HUDEP-2 (cell line): Measurements from ENCODE around the gene ASGR1.

Source experiments
- DNase-seq, 76 experiments: peaks; one replicate each; lab custom pipeline; 2025; ENCODE audit not compliant: unreplicated experiment in 76 of 76; lab: John Stamatoyannopoulos, UW

The ASGR1 gene

GRCh38 chr17:7217113-7217987 is 38.2 kb upstream of the ASGR1 start:
- peak in 29 of 76 experiments; percentile 11 to 59 (median 32) for DNase-seq

- no peak for DNase-seq
Observed at GRCh38 chr17:7216242-7217112, 37.3 kb upstream of the ASGR1 start.

DNA sequence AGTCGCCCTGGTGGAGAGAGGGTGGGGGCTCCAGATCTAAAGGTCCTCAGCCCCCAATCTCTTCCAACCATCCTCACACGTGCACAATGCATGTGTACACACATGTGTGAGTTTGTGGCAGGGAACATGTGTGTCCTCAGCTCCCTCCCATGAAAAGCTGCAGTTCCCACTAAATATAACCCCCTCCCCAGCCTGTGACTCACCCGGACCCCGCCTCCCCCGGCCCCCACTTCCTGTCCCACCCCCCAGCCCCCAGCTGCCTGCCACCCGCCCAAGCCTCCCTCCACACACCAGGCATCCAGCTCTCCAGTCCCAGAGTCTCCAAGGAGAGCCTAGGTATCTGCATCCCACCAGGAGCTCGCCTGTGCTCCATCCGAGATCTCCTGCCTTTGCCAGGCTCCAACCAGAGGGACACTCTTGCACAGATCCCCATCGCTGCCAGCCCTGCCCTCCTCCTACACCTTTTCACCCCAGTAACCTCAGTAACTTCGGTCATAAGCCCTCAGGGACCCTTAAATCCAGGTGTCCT is 36.5 kb upstream of the ASGR1 start:
- no peak for DNase-seq

- no peak for DNase-seq
Observed at GRCh38 chr17:7215136-7215638, 36.0 kb upstream of the ASGR1 start.

- DNase-seq, result peak; percentile 53 to 99 (median 96)
Observed at GRCh38 chr17:7214300-7215135, 35.3 kb upstream of the ASGR1 start.

- DNase-seq, result peak in 39 of 76 experiments; percentile 17 to 77 (median 61)
Observed at GRCh38 chr17:7213895-7214299, 34.7 kb upstream of the ASGR1 start.

DNA sequence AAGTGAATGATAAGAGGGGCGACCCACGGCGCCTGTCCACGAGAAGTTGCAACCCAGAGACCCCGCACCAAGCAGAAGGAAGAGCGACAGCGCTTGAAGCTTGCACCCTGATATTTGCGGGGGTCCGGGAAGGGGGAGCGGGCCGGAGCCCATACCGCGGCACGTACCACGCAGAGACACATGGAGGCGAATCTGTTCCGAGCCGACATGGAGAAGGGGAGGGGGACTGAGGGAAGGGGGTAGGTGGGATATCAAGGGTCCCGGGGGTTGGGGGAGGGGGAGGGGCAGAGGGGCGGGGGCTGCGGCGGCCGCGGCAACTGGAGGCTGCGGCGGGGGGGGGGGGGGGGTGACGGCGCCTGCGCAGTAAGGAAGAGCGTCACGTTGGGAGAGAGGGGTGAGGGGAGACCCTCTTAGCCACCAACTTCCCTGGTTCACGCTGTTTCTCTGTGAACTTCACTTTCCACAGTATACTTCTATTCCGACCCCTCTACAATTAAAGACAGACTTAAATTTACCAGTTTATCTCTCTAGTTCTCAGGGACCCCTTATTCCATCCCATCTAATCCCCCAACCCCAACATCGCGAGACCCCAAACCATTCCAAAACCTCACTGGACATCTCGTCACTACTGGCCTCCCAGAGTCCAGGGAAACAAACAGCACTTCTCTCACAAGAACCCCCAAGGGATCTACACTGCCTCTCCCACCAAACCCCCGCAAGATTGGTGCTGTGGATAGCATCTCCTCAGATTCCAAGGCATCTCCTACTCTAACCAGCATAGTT is 32.5 kb upstream of the ASGR1 start:
- no peak for DNase-seq

DNA sequence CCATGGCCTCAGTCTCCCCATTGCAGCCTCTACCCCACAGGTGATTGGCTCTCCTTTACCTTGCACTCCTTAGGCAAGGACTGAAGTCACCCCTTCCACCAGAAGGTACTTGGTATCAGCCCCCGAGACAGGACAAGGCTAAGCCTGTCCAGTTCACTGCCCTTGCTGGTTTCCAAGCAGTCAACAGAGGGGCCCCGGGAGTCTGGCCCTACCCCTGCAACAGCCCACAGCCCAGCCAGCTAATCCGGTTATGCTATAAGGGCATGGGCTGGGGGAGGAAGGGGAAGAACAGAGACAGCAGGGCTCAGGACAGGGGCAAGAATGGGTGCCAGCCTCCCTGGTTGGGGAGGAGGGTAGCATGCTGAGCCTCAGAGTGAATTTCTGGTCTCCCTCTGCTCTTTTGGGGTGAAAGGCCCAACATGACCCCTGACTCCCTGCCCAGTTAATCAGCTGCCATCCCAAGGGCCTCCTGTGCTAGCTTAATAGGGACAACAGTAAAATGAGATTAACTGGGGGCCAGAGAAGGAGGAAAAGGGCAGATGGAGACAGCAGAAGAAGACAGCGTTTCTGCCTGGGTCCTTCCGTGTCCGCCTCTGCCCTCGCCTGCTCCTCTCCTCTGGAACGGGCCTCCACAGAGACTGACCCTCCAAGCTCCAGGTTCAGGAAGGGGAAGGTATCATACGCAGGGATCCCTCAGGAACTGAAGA is 29.7 kb upstream of the ASGR1 start:
- no peak for DNase-seq

- no peak for DNase-seq
Observed at GRCh38 chr17:7208027-7208571, 28.9 kb upstream of the ASGR1 start.

DNA sequence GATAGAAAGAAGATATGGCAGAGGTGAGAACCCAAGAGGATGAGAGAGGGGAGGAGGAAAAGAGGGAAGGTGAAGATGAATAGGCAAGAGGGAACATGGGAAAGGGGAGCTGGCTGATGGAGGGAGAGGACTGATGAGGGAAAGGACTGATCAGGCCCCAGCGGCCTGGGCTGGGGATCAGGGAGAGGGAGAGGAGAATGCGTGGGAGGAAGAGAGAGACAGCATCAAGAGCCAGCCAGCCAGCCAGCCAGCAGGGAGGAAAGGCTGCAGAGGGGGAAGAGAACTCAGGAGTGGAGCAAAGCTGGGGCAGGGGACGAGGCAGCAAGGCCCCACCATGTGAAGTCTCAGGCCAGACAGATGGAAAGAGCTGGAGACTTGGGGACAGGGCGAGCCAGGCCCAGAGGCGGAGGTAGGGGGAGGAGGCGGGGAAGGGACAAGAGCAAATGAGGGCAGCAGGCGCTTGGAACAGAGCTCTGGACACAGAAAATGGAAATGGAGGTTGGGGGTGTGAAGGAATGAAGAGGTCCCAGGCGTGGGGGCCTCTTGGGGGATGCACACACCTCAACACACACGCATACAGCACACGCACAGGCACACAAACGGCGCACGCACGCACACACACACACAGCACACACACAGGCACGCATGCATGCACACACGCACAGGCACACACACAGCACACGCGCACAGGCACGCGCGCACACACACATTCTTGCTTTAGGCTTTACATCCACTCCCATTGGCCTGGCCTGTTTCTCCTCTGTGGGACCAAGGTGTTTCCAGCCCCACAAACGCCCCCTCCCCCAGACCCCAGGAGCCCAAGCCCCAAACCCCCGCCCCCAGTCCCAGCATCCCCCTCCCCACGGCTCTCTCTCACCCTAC is 28.2 kb upstream of the ASGR1 start:
- no peak for DNase-seq

DNA sequence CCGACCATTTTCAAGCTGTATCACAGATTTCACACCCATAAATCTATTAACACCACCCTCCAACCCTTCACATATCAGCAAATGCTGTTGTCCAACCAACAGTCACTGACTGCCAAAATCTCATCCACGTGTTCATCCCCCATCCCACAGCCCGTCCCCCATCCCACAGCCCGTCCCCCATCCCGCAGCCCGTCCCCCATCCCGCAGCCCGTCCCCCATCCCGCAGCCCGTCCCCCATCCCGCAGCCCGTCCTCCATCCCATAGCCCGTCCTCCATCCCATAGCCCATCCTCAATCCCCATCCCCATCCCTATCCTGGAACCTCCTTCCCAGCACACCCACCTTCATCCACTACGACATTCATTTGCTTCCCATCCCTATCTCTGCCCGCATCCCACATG is 26.4 kb upstream of the ASGR1 start:
- DNase-seq, result no peak

- peak in 23 of 76 experiments; percentile 5 to 64 (median 23) for DNase-seq
Observed at GRCh38 chr17:7204828-7205461, 25.8 kb upstream of the ASGR1 start.

DNA sequence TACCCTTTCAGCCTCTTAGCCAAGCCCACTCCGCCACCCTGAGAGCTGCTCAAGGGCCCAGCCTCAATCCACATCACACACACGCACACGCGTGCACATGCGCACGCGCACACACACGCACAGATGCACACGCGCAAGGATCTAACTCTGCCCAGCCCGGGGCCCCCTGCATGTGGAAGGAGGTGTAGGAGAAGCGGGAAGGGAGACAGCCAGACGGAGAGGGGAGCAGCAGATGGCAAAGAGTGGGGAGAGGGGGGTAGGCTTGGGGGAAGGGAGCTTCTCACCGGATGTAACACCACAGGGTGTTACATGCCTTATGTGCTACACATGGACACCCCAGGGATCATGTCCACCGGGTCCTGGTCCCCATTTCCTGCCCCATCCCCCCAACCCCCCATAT is 25.2 kb upstream of the ASGR1 start:
- DNase-seq, result no peak

GRCh38 chr17:7203391-7203790 is 24.2 kb upstream of the ASGR1 start:
- DNase-seq, result no peak

GRCh38 chr17:7196651-7197401 is 17.7 kb upstream of the ASGR1 start:
- no peak for DNase-seq

GRCh38 chr17:7195971-7196370 is 16.8 kb upstream of the ASGR1 start:
- DNase-seq, result no peak
